Caco-2 (cell line): ENCODE measurements around the gene ERO1B. TPM values are rescaled to one million over a fixed set of nuclear protein-coding genes. Genes with fewer than 3 reads are reported as not detected.

Source experiments
- BruUV-seq: library from RNA; stranded (reverse); fragments of 400-500 nt; replicated peaks from 2 replicates; lab custom pipeline; 2021; lab: Mats Ljungman, UMichigan
- CTCF ChIA-PET: fragments of 300-600 bp; sonication (Branson Sonifier 250); formaldehyde crosslinking; loops from one replicate; lab custom pipeline; 2022; ENCODE audit warnings: antibody characterized with exemption; lab: Charles Lee
- POLR2A ChIA-PET: fragments of 300-600 bp; sonication (Branson Sonifier 250); formaldehyde crosslinking; loops from one replicate; lab custom pipeline; 2022; ENCODE audit warnings: antibody characterized with exemption; lab: Charles Lee
- DNase-seq, 2 experiments: peaks; one replicate each; pipeline versions ENCODE4 v3.0.0 to v3.0.0-alpha.2; 2020 to 2022
- H3K27me3 ChIP-seq: replicated peaks from 2 replicates; pipeline ENCODE4 v1.6.0; 2011; ENCODE audit warnings: low read length; ENCODE audit not compliant: control insufficient read depth, insufficient read depth
- H3K36me3 ChIP-seq: 2 replicates; pipeline ENCODE4 v1.5.1; 2011; ENCODE audit warnings: low read length; ENCODE audit not compliant: control insufficient read depth, insufficient read depth
- H3K4me1 ChIP-seq: fragments of 250-450 bp; sonication (Bioruptor Pico); 2 replicates; pipeline ENCODE4 v1.5.1; 2020; ENCODE audit warnings: mild to moderate bottlenecking
- H3K4me3 ChIP-seq: 2 replicates; pipeline ENCODE4 v1.5.1; 2011; ENCODE audit warnings: low read depth, mild to moderate bottlenecking, control low read depth, low read length
- H3K9me3 ChIP-seq: fragments of 250-450 bp; sonication (Bioruptor Pico); 2 replicates; pipeline ENCODE4 v1.5.1; 2020; ENCODE audit warnings: mild to moderate bottlenecking, moderate library complexity
- H3K27ac Mint-ChIP-seq: one replicate; pipeline ENCODE4 v1.8.0; 2022; ENCODE audit warnings: mixed read lengths; ENCODE audit not compliant: unreplicated experiment
- H3K27me3 Mint-ChIP-seq: one replicate; pipeline ENCODE4 v1.8.0; 2022; ENCODE audit warnings: mixed read lengths; ENCODE audit not compliant: insufficient read depth, unreplicated experiment
- H3K36me3 Mint-ChIP-seq: one replicate; pipeline ENCODE4 v1.8.0; 2022; ENCODE audit warnings: mild to moderate bottlenecking, mixed read lengths; ENCODE audit not compliant: insufficient read depth, unreplicated experiment
- H3K4me1 Mint-ChIP-seq: one replicate; pipeline ENCODE4 v1.8.0; 2022; ENCODE audit warnings: low read depth, mixed read lengths; ENCODE audit not compliant: unreplicated experiment
- H3K4me3 Mint-ChIP-seq: one replicate; pipeline ENCODE4 v1.8.0; 2022; ENCODE audit warnings: mild to moderate bottlenecking, moderate library complexity, mixed read lengths; ENCODE audit not compliant: unreplicated experiment
- H3K9me3 Mint-ChIP-seq: one replicate; pipeline ENCODE4 v1.8.0; 2022; ENCODE audit warnings: mixed read lengths; ENCODE audit not compliant: unreplicated experiment
- intact Hi-C: fragments of 100-400 bp; cut with micrococcal nuclease; formaldehyde crosslinking; loops from one replicate; pipeline ENCODE4 v1.10.0; 2022; ENCODE audit not compliant: unreplicated experiment
- total RNA-seq: library from RNA; stranded (reverse); gene quantifications from 2 replicates; pipeline ENCODE4 v1.2.3, GENCODE V29; 2022
- TF ChIP-seq, protein P1 (sequence below), 2 experiments: fragments of 200-600 bp in 1 of 2; IDR thresholded peaks; 1 replicate in 1 of 2; 2 replicates in 1 of 2; pipeline versions ENCODE4 v1.5.1 to v1.8.0; 2011 to 2022; ENCODE audit warnings: antibody characterized with exemption in 1 of 2, control low read depth in 1 of 2, inconsistent platforms in 1 of 2, low read depth in 1 of 2, low read length in 1 of 2, mild to moderate bottlenecking in 1 of 2, moderate library complexity in 1 of 2; ENCODE audit not compliant: insufficient read depth in 1 of 2, severe bottlenecking in 1 of 2, unreplicated experiment in 1 of 2

Gene ERO1B
- total RNA-seq, 1 experiment from 2014 or later = 2.6 TPM

- DNase-seq = no peak
- Histone ChIP-seq H3K27me3 (no peaks in the 10 kb centered on the region), H3K9me3 (no peaks in the 10 kb centered on the region), H3K4me1 (no peaks in the 10 kb centered on the region), H3K4me3 (no peak overlapping the region), H3K36me3 (no peaks in the 10 kb centered on the region)
- TF ChIP-seq, protein P1, sequence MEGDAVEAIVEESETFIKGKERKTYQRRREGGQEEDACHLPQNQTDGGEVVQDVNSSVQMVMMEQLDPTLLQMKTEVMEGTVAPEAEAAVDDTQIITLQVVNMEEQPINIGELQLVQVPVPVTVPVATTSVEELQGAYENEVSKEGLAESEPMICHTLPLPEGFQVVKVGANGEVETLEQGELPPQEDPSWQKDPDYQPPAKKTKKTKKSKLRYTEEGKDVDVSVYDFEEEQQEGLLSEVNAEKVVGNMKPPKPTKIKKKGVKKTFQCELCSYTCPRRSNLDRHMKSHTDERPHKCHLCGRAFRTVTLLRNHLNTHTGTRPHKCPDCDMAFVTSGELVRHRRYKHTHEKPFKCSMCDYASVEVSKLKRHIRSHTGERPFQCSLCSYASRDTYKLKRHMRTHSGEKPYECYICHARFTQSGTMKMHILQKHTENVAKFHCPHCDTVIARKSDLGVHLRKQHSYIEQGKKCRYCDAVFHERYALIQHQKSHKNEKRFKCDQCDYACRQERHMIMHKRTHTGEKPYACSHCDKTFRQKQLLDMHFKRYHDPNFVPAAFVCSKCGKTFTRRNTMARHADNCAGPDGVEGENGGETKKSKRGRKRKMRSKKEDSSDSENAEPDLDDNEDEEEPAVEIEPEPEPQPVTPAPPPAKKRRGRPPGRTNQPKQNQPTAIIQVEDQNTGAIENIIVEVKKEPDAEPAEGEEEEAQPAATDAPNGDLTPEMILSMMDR (IDR thresholded peaks at IDR 0.05; ENCODE audit: insufficient read depth in 1 of 2, low read depth in 1 of 2, low read length in 1 of 2, severe bottlenecking in 1 of 2, unreplicated experiment in 1 of 2) = no peak
- ChIA-PET POLR2A (no interaction called here), CTCF (no interaction called here)
- Mint-ChIP-seq H3K9me3 (no peaks in the 10 kb centered on the region), H3K4me3 (no peak overlapping the region), H3K4me1 (no peaks in the 10 kb centered on the region), H3K36me3 (no peaks in the 10 kb centered on the region), H3K27me3 (peaks cover 10% of the 10 kb centered on the region), H3K27ac (no peak overlapping the region)
- no TSS peak for BruUV-seq
- intact Hi-C loops = loop anchor here (5.0 to 10.0 kb wide), 2 partner anchors 181 to 246 kb away; no protein-coding TSS in a partner anchor
These were observed 6.8 kb upstream of the ERO1B start for GRCh38 chr1:236288620-236288976.

- Histone ChIP-seq H3K36me3 (no peaks in the 10 kb centered on the region), H3K4me3 (no peak overlapping the region), H3K27me3 (no peaks in the 10 kb centered on the region), H3K9me3 (no peaks in the 10 kb centered on the region), H3K4me1 (no peaks in the 10 kb centered on the region)
- Mint-ChIP-seq H3K4me3 (no peak overlapping the region), H3K27me3 (peaks cover 10% of the 10 kb centered on the region), H3K4me1 (no peaks in the 10 kb centered on the region), H3K9me3 (no peaks in the 10 kb centered on the region), H3K27ac (no peak overlapping the region), H3K36me3 (no peaks in the 10 kb centered on the region)
- no TSS peak for BruUV-seq
- POLR2A ChIA-PET = no interaction called here
- CTCF ChIA-PET = no interaction called here
- DNase-seq = peak; percentile 49 to 66
- TF ChIP-seq, protein P1 (IDR thresholded peaks at IDR 0.05; ENCODE audit: insufficient read depth in 1 of 2, low read depth in 1 of 2, low read length in 1 of 2, severe bottlenecking in 1 of 2, unreplicated experiment in 1 of 2) = no peak
- intact Hi-C loops = loop anchor here (5.0 to 10.0 kb wide), 2 partner anchors 181 to 247 kb away; no protein-coding TSS in a partner anchor
These were observed 6.2 kb upstream of the ERO1B start for GRCh38 chr1:236287757-236288619.

GRCh38 chr1:236287356-236287755, 5.6 kb upstream of the ERO1B start:
- TF ChIP-seq, protein P1 (IDR thresholded peaks at IDR 0.05; ENCODE audit: insufficient read depth in 1 of 2, low read depth in 1 of 2, low read length in 1 of 2, severe bottlenecking in 1 of 2, unreplicated experiment in 1 of 2) = no peak
- intact Hi-C loops = loop anchor here (5.0 to 10.0 kb wide), 2 partner anchors 180 to 247 kb away; no protein-coding TSS in a partner anchor
- Mint-ChIP-seq H3K4me1 (no peaks in the 10 kb centered on the region), H3K36me3 (no peaks in the 10 kb centered on the region), H3K9me3 (no peaks in the 10 kb centered on the region), H3K27ac (no peak overlapping the region), H3K4me3 (no peak overlapping the region), H3K27me3 (peaks cover 10% of the 10 kb centered on the region)
- DNase-seq = no peak
- H3K36me3 ChIP-seq = no peaks in the 10 kb centered on the region
- H3K9me3 ChIP-seq = no peaks in the 10 kb centered on the region
- H3K27me3 ChIP-seq = peaks cover 1% of the 10 kb centered on the region; the same call in 1 of the 2 replicates
- H3K4me3 ChIP-seq = no peak overlapping the region
- no TSS peak for BruUV-seq
- H3K4me1 ChIP-seq = no peaks in the 10 kb centered on the region
- CTCF ChIA-PET = no interaction called here
- POLR2A ChIA-PET = no interaction called here
